ENCODE results near the gene ENTPD8.

DNA sequence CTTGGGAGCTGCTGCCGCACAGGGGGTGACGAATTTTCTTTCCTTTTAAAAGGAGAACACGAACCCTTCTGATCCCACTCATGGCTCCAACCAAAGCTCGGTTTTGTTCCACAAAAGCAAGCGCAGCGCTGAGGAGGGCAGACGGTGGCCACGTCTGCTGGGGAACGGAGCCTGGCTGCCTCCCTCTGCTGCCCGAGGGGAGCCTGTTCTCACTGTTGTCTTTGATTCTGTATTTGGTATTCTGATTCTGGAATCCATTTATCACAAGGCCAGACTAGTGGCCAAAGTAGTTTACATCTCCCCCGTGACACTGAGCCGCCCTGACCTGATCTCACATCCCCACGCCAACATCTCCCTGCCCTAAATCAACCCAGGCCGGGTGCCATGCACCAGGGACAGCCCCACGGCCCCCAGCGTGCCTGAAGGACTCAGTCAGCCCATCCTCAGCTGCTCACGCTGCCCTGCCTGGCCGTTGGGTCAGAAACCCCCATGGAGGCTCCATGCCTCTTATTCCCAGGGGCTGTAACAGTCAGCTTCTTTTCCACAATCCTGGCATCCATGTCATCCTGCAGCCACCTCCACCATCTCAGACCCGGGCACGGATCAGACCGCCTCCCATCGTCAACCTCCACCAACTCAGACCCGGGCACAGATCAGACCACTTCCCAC, 24.7 kb upstream of the ENTPD8 start:
- TF ChIP-seq, protein P1, sequence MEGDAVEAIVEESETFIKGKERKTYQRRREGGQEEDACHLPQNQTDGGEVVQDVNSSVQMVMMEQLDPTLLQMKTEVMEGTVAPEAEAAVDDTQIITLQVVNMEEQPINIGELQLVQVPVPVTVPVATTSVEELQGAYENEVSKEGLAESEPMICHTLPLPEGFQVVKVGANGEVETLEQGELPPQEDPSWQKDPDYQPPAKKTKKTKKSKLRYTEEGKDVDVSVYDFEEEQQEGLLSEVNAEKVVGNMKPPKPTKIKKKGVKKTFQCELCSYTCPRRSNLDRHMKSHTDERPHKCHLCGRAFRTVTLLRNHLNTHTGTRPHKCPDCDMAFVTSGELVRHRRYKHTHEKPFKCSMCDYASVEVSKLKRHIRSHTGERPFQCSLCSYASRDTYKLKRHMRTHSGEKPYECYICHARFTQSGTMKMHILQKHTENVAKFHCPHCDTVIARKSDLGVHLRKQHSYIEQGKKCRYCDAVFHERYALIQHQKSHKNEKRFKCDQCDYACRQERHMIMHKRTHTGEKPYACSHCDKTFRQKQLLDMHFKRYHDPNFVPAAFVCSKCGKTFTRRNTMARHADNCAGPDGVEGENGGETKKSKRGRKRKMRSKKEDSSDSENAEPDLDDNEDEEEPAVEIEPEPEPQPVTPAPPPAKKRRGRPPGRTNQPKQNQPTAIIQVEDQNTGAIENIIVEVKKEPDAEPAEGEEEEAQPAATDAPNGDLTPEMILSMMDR (IDR thresholded peaks at IDR 0.05) = no peak
- TF ChIP-seq EP300 (IDR thresholded peaks at IDR 0.05) = no peak
